Thymus (tissue), 2 donors: ENCODE measurements around the gene PXT1. TPM values are rescaled to one million over a fixed set of nuclear protein-coding genes. Genes with fewer than 3 reads are reported as not detected.

Experiments
- polyA plus RNA-seq: library from polyadenylated mRNA; stranded (reverse); fragments of 200-250 nt; gene quantifications from one replicate; pipeline ENCODE4 v1.2.3, GENCODE V29; 2013
- total RNA-seq: library from RNA; stranded (reverse); fragments of 120-200 nt; gene quantifications from one replicate; pipeline ENCODE4 v1.2.4, GENCODE V29; 2013
- donor health status: healthy.

Gene PXT1
- total and polyA plus RNA-seq, 2 donors: 0.05 TPM

Other genes starting within 250 kb of the PXT1 start
- gene BRPF3, start 246.1 kb downstream of the PXT1 start, total RNA-seq: 5.4 TPM
- gene BRPF3, start 246.1 kb downstream of the PXT1 start, polyA plus RNA-seq: 9.9 TPM
- gene PNPLA1, start 172.8 kb downstream of the PXT1 start, total RNA-seq: 0.09 TPM
- 0.21 TPM for gene PNPLA1, start 172.8 kb downstream of the PXT1 start, polyA plus RNA-seq
- 0.14 TPM for gene BNIP5, start 106.0 kb downstream of the PXT1 start, total RNA-seq
- gene BNIP5, start 106.0 kb downstream of the PXT1 start, polyA plus RNA-seq: 0.23 TPM
- 4.4 TPM for gene ETV7, start 55.2 kb downstream of the PXT1 start, total RNA-seq
- 5.5 TPM for gene ETV7, start 55.2 kb downstream of the PXT1 start, polyA plus RNA-seq
- 49.9 TPM for gene KCTD20, start 146 bp upstream of the PXT1 start, total RNA-seq
- gene KCTD20, start 146 bp upstream of the PXT1 start, polyA plus RNA-seq: 19.5 TPM
- gene STK38, start 104.6 kb upstream of the PXT1 start, total RNA-seq: 20.0 TPM
- 50.0 TPM for gene STK38, start 104.6 kb upstream of the PXT1 start, polyA plus RNA-seq
- 454 TPM for gene SRSF3, start 151.5 kb upstream of the PXT1 start, total RNA-seq
- 299 TPM for gene SRSF3, start 151.5 kb upstream of the PXT1 start, polyA plus RNA-seq
- 13.1 TPM for gene CDKN1A, start 235.9 kb upstream of the PXT1 start, total RNA-seq
- gene CDKN1A, start 235.9 kb upstream of the PXT1 start, polyA plus RNA-seq: 81.2 TPM